Breast epithelium (tissue), 4 donors: ENCODE measurements around the gene CLASP1. TPM values are rescaled to one million over a fixed set of nuclear protein-coding genes. Genes with fewer than 3 reads are reported as not detected.

Experiments
- DNase-seq, 2 donors: peaks; one replicate each; pipeline ENCODE4 v3.0.0-alpha.2; 2019; ENCODE audit warnings: low spot score in 2 of 2
- H3K27ac ChIP-seq, 2 donors: fragments of 200-600 bp; sonication (generic) in 1 of 2; one replicate each; pipeline ENCODE4 v1.5.1; 2016 to 2019; ENCODE audit warnings: mild to moderate bottlenecking in 1 of 2
- H3K27me3 ChIP-seq, 2 donors: fragments of 200-600 bp; sonication (generic) in 1 of 2; one replicate each; pipeline versions ENCODE4 v1.5.1 to v1.6.0; 2017 to 2019; ENCODE audit warnings: control low read depth in 1 of 2, mild to moderate bottlenecking in 1 of 2
- H3K36me3 ChIP-seq: fragments of 200-600 bp; one replicate; pipeline ENCODE4 v1.5.1; 2019
- H3K4me1 ChIP-seq, 2 donors: fragments of 200-600 bp; sonication (generic); one replicate each; pipeline ENCODE4 v1.5.1; 2016 to 2019; ENCODE audit warnings: control low read depth in 1 of 2
- H3K4me3 ChIP-seq, 3 donors: fragments of 200-600 bp; sonication (generic); 1 replicate in 2 of 3; 2 replicates in 1 of 3; pipeline ENCODE4 v1.5.1; 2016 to 2019; ENCODE audit warnings: mild to moderate bottlenecking in 3 of 3, moderate library complexity in 2 of 3
- H3K9me3 ChIP-seq, 2 donors: fragments of 200-600 bp; sonication (generic) in 1 of 2; one replicate each; pipeline ENCODE4 v1.5.1; 2016 to 2019; ENCODE audit warnings: control low read depth in 1 of 2
- POLR2A ChIP-seq: fragments of 450-650 bp; IDR thresholded peaks from one replicate; pipeline ENCODE4 v1.6.1; 2016; ENCODE audit warnings: antibody characterized with exemption, mild to moderate bottlenecking, moderate library complexity
- POLR2AphosphoS5 ChIP-seq, 3 donors: sonication (generic); formaldehyde crosslinking; IDR thresholded peaks; one replicate each; pipeline ENCODE4 v1.6.1; 2017; ENCODE audit warnings: antibody characterized with exemption in 3 of 3
- intact Hi-C: fragments of 100-400 bp; cut with DNase I; formaldehyde crosslinking; loops from one replicate; pipeline ENCODE4 v1.15.1; 2023; ENCODE audit warnings: low total_unique reads
- total RNA-seq, 3 donors: library from RNA; depleted of rRNA; stranded (reverse); fragments of >200 nt; gene quantifications; one replicate each; pipeline ENCODE4 v1.1.0, GENCODE V29; 2016
- TF ChIP-seq, protein P1 (sequence below), 3 donors: fragments of 450-650 bp; IDR thresholded peaks; one replicate each; pipeline ENCODE4 v1.5.1; 2016 to 2017; ENCODE audit warnings: antibody characterized with exemption in 3 of 3, mild to moderate bottlenecking in 3 of 3, moderate library complexity in 3 of 3

The CLASP1 gene
- total RNA-seq, 3 donors from 2014 or later: 80.3 to 106 (median 98.7) TPM

DNA sequence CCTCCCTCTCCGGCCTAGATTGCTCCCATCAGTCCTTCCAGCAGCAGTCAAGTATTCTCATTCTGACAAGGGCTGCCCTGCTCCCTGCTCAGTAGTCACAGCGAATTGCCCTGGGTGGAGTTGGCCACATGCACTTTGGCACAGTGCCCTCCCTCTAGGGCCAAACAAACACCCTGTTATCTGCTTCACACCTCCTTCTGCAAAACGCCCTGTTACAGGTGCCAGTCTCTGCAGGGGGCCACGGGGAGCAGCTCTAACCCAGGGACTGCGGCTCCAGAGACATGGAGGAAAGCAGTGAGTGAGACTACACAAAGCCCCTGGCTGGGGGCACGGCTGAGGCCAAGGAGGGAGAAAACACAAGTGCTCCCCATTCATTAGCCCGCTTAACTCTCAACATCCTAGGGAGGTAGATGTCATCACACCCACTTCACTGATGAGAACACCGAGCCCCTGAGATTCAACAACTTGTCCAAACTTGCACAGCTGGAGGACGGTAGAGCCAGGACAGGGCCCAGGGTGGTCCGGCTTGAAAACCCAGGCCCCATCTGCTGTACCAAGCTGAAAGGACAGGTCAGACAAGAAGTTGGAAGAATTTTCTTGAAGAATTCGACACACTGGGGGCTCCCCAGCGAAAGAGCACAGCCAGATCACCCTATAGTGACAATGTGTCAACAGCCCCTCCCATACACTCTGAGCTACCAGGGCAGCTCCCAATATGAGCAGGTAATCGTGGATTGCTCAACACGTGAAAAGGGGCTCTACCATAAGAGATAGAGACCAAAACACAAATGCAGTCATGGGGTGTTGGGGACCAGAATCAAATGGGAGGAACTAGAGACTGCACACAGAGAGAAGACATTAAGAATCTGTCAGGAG lies 355.6 kb downstream of the CLASP1 start:
- Histone ChIP-seq H3K4me3 (no peak overlapping the region), H3K36me3 (no peaks in the 10 kb centered on the region), H3K9me3 (no peaks in the 10 kb centered on the region), H3K27ac (no peak overlapping the region), H3K27me3 (no peaks in the 10 kb centered on the region), H3K4me1 (no peaks in the 10 kb centered on the region)
- no peak for DNase-seq
- intact Hi-C loops: no loop called here
- TF ChIP-seq POLR2A (no peak), POLR2AphosphoS5 (IDR thresholded peaks at IDR 0.05) (no peak)
- TF ChIP-seq, protein P1, sequence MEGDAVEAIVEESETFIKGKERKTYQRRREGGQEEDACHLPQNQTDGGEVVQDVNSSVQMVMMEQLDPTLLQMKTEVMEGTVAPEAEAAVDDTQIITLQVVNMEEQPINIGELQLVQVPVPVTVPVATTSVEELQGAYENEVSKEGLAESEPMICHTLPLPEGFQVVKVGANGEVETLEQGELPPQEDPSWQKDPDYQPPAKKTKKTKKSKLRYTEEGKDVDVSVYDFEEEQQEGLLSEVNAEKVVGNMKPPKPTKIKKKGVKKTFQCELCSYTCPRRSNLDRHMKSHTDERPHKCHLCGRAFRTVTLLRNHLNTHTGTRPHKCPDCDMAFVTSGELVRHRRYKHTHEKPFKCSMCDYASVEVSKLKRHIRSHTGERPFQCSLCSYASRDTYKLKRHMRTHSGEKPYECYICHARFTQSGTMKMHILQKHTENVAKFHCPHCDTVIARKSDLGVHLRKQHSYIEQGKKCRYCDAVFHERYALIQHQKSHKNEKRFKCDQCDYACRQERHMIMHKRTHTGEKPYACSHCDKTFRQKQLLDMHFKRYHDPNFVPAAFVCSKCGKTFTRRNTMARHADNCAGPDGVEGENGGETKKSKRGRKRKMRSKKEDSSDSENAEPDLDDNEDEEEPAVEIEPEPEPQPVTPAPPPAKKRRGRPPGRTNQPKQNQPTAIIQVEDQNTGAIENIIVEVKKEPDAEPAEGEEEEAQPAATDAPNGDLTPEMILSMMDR (IDR thresholded peaks at IDR 0.05): no peak

DNA sequence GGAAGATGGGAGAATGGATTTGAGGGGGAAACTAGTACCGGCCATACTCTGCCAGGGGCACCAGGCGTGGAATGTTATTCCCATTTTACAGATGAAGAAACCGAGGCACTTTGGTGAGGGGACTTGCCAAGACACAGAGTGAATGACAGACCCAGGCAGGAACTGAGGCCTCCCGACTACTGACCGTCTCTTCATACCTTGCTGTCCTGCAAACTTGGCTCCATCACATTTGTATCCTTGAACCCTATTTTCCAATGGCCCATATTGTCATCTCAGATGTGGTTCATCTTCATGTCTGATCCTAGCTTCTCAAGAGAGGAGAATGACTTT lies 358.0 kb downstream of the CLASP1 start:
- Histone ChIP-seq H3K4me3 (no peak overlapping the region), H3K27me3 (no peaks in the 10 kb centered on the region), H3K27ac (no peak overlapping the region), H3K9me3 (no peaks in the 10 kb centered on the region), H3K36me3 (no peaks in the 10 kb centered on the region), H3K4me1 (no peaks in the 10 kb centered on the region)
- DNase-seq: no peak
- intact Hi-C loops: no loop called here
- TF ChIP-seq POLR2AphosphoS5 (IDR thresholded peaks at IDR 0.05) (no peak), POLR2A (no peak)
- TF ChIP-seq, protein P1 (IDR thresholded peaks at IDR 0.05): no peak

DNA sequence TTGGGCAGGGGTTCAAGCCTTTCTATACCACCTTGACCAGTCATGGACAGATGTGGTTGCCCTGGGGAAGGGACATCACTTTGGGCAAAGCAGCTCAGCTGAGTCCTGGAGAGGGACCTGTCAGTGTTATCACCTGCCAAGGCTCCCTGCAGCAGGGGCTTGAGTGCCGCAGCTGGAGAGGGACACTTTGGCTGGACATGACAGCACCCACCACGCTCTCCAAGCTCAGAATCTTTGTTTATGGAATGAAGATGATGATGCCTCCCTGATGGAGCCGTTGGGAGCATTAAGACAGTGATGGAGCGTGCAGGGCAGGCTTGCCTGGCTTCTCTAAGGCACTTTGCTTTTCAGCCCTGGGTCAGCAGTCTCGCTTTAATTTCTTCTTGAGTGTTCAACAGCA lies 360.0 kb downstream of the CLASP1 start:
- no peak for TF ChIP-seq POLR2A
- TF ChIP-seq, protein P1 (IDR thresholded peaks at IDR 0.05): no peak

DNA sequence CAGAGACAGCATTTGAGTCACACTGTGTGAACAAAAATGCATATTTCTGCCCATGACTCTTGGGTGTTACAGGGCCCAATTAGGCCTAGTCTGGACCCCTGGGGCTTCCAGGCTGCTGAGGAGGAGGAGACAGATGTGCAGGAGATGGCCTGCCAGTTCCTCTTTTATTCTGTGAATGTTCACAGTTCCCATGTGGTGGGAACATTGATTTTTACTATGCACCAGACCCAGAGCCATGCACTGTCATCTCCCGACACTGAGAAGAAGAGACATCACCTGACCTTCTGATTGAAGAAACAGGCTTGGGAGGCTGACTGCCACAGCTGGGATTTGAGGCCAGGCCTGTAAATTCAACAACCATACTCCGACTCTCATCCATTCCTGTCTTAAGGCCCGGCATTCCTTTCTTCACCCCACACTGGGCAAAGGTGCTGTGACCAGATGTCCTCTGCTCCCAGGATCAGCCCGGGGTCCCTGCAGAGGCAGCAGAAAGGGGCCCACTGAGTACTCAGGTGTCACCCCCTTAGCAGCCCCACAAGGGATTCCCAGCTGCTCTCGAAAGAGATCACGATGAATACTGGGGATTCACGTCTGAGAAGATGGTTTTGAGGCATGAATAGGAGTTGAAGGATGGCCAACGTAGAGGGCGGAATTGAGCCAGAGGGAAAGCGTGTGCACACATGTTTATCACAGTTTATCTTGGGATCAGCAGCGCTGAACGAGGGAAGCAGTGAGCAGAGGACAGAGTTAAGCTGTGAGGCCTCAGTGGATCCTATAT lies 360.6 kb downstream of the CLASP1 start:
- H3K4me3 ChIP-seq: no peak overlapping the region
- TF ChIP-seq, protein P1 (IDR thresholded peaks at IDR 0.05): no peak
- no peak for TF ChIP-seq POLR2A
- TF ChIP-seq POLR2AphosphoS5 (IDR thresholded peaks at IDR 0.05): no peak
- DNase-seq: no peak
- peaks cover 0 to 9% of the 10 kb centered on the region in 2 donors for H3K4me1 ChIP-seq
- H3K27me3 ChIP-seq: peaks cover 0 to 7% of the 10 kb centered on the region in 2 donors
- no peak overlapping the region for H3K27ac ChIP-seq
- intact Hi-C loops: no loop called here
- H3K36me3 ChIP-seq: no peaks in the 10 kb centered on the region
- no peaks in the 10 kb centered on the region for H3K9me3 ChIP-seq

More for the DNA sequence above, 360.0 kb downstream of the CLASP1 start:
- Histone ChIP-seq H3K27me3 (peaks cover 0 to 7% of the 10 kb centered on the region in 2 donors), H3K9me3 (no peaks in the 10 kb centered on the region), H3K27ac (no peak overlapping the region), H3K4me1 (peaks cover 0 to 9% of the 10 kb centered on the region in 2 donors), H3K36me3 (no peaks in the 10 kb centered on the region), H3K4me3 (no peak overlapping the region)
- intact Hi-C loops: no loop called here
- DNase-seq: no peak

DNA sequence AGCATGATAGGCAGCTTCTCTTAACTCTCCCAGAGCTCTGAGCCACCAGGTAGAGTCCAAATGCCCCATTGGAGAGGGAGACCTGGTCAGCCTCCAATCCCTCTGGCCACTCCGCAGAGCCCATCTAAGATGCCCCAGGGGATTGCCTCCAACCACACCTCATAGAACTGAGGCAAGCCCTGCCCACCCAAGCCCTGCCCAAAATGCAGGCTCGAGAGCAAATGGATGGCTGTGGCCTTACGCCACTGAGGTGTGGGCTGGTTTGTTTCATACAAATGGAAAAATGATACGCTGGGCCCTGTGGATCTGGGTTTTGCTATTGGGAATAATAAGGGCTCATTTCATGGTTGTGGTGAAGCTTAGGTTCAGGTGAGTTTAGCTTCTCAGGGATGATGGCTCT lies 361.3 kb downstream of the CLASP1 start:
- TF ChIP-seq, protein P1 (IDR thresholded peaks at IDR 0.05): no peak
- TF ChIP-seq POLR2AphosphoS5 (IDR thresholded peaks at IDR 0.05) (no peak), POLR2A (no peak)
- H3K4me3 ChIP-seq: no peak overlapping the region
- H3K27ac ChIP-seq: no peak overlapping the region
- H3K4me1 ChIP-seq: peaks cover 0 to 9% of the 10 kb centered on the region in 2 donors
- H3K36me3 ChIP-seq: no peaks in the 10 kb centered on the region
- H3K9me3 ChIP-seq: no peaks in the 10 kb centered on the region
- H3K27me3 ChIP-seq: peaks cover 0 to 7% of the 10 kb centered on the region in 2 donors
- intact Hi-C loops: no loop called here
- DNase-seq: no peak
